K562 (cell line): ENCODE results near the gene TECPR1. TPM values are rescaled to one million over a fixed set of nuclear protein-coding genes. Genes with fewer than 3 reads are reported as not detected.

Experiments used
- ATAC-seq: fragments of 200-7000 bp; cut with Tn5 transposase; 3 replicates; pipeline ENCODE4 v1.9.1; 2020; ENCODE audit warnings: moderate library complexity
- BruUV-seq: library from RNA; stranded (reverse); fragments of 400-500 nt; replicated peaks from 2 replicates; lab custom pipeline; 2021; lab: Mats Ljungman, UMichigan
- CTCF ChIA-PET: fragments of 300-600 bp; formaldehyde crosslinking; extraction: SDS; loops from one replicate; lab custom pipeline; 2021; ENCODE audit warnings: low intra/inter-chr PET ratio; lab: Yijun Ruan, JAX
- POLR2A ChIA-PET: fragments of 300-600, 350-650 bp; sonication (Branson Sonifier 250); formaldehyde crosslinking; extraction: SDS; loops from one replicate; lab custom pipeline; 2021; ENCODE audit warnings: antibody characterized with exemption, inconsistent platforms; lab: Yijun Ruan, JAX
- DNase-seq, 4 experiments: peaks; one replicate each; pipeline versions ENCODE4 v3.0.0 to v3.0.0-alpha.2; 2011 to 2018; ENCODE audit warnings: low spot score in 3 of 4, mixed read lengths in 3 of 4; ENCODE audit errors: extremely low read depth in 1 of 4
- FAIRE-seq: peaks from 2 replicates; lab custom pipeline; 2011; peaks lifted over from hg19 to GRCh38; lab: Jason Lieb, UNC
- H2AFZ ChIP-seq: 2 replicates; pipeline ENCODE4 v1.6.0; 2011; ENCODE audit warnings: low read depth, low read length, control low read depth, inconsistent platforms
- H3K27ac ChIP-seq: fragments of 200-600 bp; 3 replicates; pipeline ENCODE4 v1.8.0; 2011; ENCODE audit warnings: low read depth, mild to moderate bottlenecking, control low read depth, inconsistent platforms, low read length, moderate library complexity, mixed read lengths; ENCODE audit errors: extremely low read depth
- H3K27me3 ChIP-seq, 2 experiments: fragments of 300-600 bp in 1 of 2; 2 replicates in 1 of 2; 3 replicates in 1 of 2; pipeline versions ENCODE4 v1.6.0 to v1.8.0; 2011; ENCODE audit warnings: inconsistent platforms in 2 of 2, low read length in 2 of 2, mild to moderate bottlenecking in 1 of 2, mixed read lengths in 1 of 2, moderate library complexity in 1 of 2; ENCODE audit not compliant: control insufficient read depth in 2 of 2, insufficient read depth in 2 of 2
- H3K36me3 ChIP-seq: fragments of 300-600 bp; 3 replicates; pipeline ENCODE4 v1.8.0; 2011; ENCODE audit warnings: mild to moderate bottlenecking, low read length, inconsistent platforms; ENCODE audit not compliant: control insufficient read depth, insufficient read depth
- H3K4me1 ChIP-seq, 2 experiments: fragments of 200-600 bp in 1 of 2; replicated peaks in 1 of 2; 2 replicates in 1 of 2; 3 replicates in 1 of 2; pipeline versions ENCODE4 v1.5.1 to v1.8.0; 2011; ENCODE audit warnings: inconsistent platforms in 2 of 2, low read length in 2 of 2, mild to moderate bottlenecking in 1 of 2, mixed read lengths in 1 of 2, moderate library complexity in 1 of 2; ENCODE audit not compliant: control insufficient read depth in 2 of 2, insufficient read depth in 2 of 2
- H3K4me2 ChIP-seq: 2 replicates; pipeline ENCODE4 v1.6.1; 2011; ENCODE audit warnings: low read length, control low read depth, inconsistent platforms, mixed read lengths; ENCODE audit not compliant: insufficient read depth
- H3K4me3 ChIP-seq: fragments of 200-600 bp; sonication (generic), shearing (Covaris generic); 2 replicates; pipeline ENCODE4 v1.5.1; 2016; ENCODE audit warnings: control low read depth, inconsistent platforms
- H3K79me2 ChIP-seq: fragments of 200-600 bp; 3 replicates; pipeline ENCODE4 v1.8.0; 2011; ENCODE audit warnings: low read length, inconsistent platforms; ENCODE audit not compliant: control insufficient read depth, insufficient read depth
- H3K9ac ChIP-seq, 2 experiments: 2 replicates each; pipeline versions ENCODE4 v1.6.0 to v1.6.1; 2011; ENCODE audit warnings: low read depth in 2 of 2, low read length in 2 of 2, control low read depth in 1 of 2, inconsistent platforms in 1 of 2, mild to moderate bottlenecking in 1 of 2, mixed read lengths in 1 of 2; ENCODE audit not compliant: insufficient read depth in 1 of 2
- H3K9me1 ChIP-seq: one replicate; pipeline ENCODE4 v1.6.0; 2011; ENCODE audit warnings: inconsistent platforms, mild to moderate bottlenecking, low read length, moderate library complexity; ENCODE audit not compliant: control insufficient read depth, insufficient read depth
- H3K9me3 ChIP-seq: replicated peaks from 2 replicates; pipeline ENCODE4 v1.5.1; 2011; ENCODE audit warnings: low read depth, low read length, inconsistent platforms; ENCODE audit not compliant: control insufficient read depth, insufficient read depth
- H4K20me1 ChIP-seq: replicated peaks from 2 replicates; pipeline ENCODE4 v1.6.1; 2011; ENCODE audit warnings: low read length, inconsistent platforms, mixed read lengths; ENCODE audit not compliant: control insufficient read depth, insufficient read depth
- BCL6 ChIP-seq: fragments of 250-450 bp; sonication (Bioruptor Pico); IDR thresholded peaks from 2 replicates; pipeline ENCODE4 v1.4.0; 2020
- CBX1 ChIP-seq: sonication (generic); IDR thresholded peaks from 2 replicates; pipeline ENCODE4 v1.6.1; 2016; ENCODE audit warnings: antibody characterized with exemption, low read depth, mild to moderate bottlenecking
- CBX5 ChIP-seq: IDR thresholded peaks from 2 replicates; pipeline ENCODE4 v1.6.1; 2014; ENCODE audit warnings: low read depth, borderline replicate concordance
- CUX1 ChIP-seq: fragments of 200-800 bp; sonication (Bioruptor generic); IDR thresholded peaks from 2 replicates; pipeline ENCODE4 v1.6.1; 2016; ENCODE audit warnings: missing genetic modification characterization, missing compliant biosample characterization
- GABPA ChIP-seq: fragments of 200-800 bp; sonication (Bioruptor generic); conservative IDR thresholded peaks from 2 replicates; pipeline ENCODE4 v1.6.1; 2016; ENCODE audit warnings: low read depth, missing genetic modification characterization, missing compliant biosample characterization
- GABPB2 ChIP-seq: fragments of 250-450 bp; sonication (Bioruptor Pico); conservative IDR thresholded peaks from 2 replicates; pipeline ENCODE4 v1.5.1; 2021; ENCODE audit warnings: mild to moderate bottlenecking
- HMGXB4 ChIP-seq: sonication (generic); formaldehyde crosslinking; IDR thresholded peaks from 2 replicates; pipeline ENCODE4 v1.8.1; 2023; ENCODE audit warnings: mild to moderate bottlenecking, missing genetic modification reagents
- IFI16 ChIP-seq: fragments of 250-450 bp; sonication (Bioruptor Pico); IDR thresholded peaks from 2 replicates; pipeline ENCODE4 v2.1.2; 2022; ENCODE audit warnings: mild to moderate bottlenecking, inconsistent platforms
- IRF1 ChIP-seq: sonication (generic); formaldehyde crosslinking; IDR thresholded peaks from 2 replicates; pipeline ENCODE4 v1.8.0; 2022; ENCODE audit warnings: missing genetic modification reagents, mild to moderate bottlenecking, borderline replicate concordance
- MTA1 ChIP-seq: fragments of 450-650 bp; IDR thresholded peaks from 2 replicates; pipeline ENCODE4 v1.6.1; 2017; ENCODE audit warnings: borderline replicate concordance
- NCOA4 ChIP-seq: fragments of 450-650 bp; IDR thresholded peaks from 2 replicates; pipeline ENCODE4 v1.6.1; 2018; ENCODE audit warnings: mild to moderate bottlenecking; ENCODE audit not compliant: partially characterized antibody
- RFX5 ChIP-seq: IDR thresholded peaks from 2 replicates; pipeline ENCODE4 v1.6.1; 2011; ENCODE audit warnings: low read depth, mild to moderate bottlenecking, improper control_type of control experiment, low read length
- SAFB ChIP-seq: fragments of 200-400 bp; formaldehyde crosslinking; IDR thresholded peaks from 2 replicates; pipeline ENCODE4 v1.6.1; 2017; ENCODE audit warnings: low read depth, low read length, borderline replicate concordance
- ZNF561 ChIP-seq: fragments of 450-650 bp; formaldehyde crosslinking; conservative IDR thresholded peaks from 2 replicates; pipeline ENCODE4 v1.4.0; 2020; ENCODE audit warnings: mild to moderate bottlenecking, moderate library complexity
- ZNF77 ChIP-seq: fragments of 250-450 bp; sonication (Bioruptor Pico); IDR thresholded peaks from 2 replicates; pipeline ENCODE4 v1.5.0; 2020
- ZNF830 ChIP-seq: fragments of 250-450 bp; sonication (Bioruptor Pico); IDR thresholded peaks from 2 replicates; pipeline ENCODE4 v1.5.0; 2021; ENCODE audit warnings: mild to moderate bottlenecking
- WGBS: fragments of 100-300 bp; shearing (Covaris generic); methylation state at CpG from one replicate; pipeline ENCODE4 v1.1.6; 2016; ENCODE audit warnings: low coverage, mixed read lengths; ENCODE audit not compliant: insufficient coverage; ENCODE audit errors: missing lambda C conversion rate; 5-methylcytosine and 5-hydroxymethylcytosine counted together
- in situ Hi-C: fragments of 300-500 bp; cut with MboI; formaldehyde crosslinking; loops from 4 replicates; pipeline ENCODE4 v1.15.0; 2018; ENCODE audit warnings: inconsistent platforms, mixed read lengths
- intact Hi-C: fragments of 100-400 bp; cut with micrococcal nuclease; formaldehyde crosslinking; loops from 2 replicates; pipeline ENCODE4 v1.14.2; 2022
- polyA plus RNA-seq, 8 experiments: library from polyadenylated mRNA; depleted of rRNA in 4 of 8; stranded (reverse) in 5 of 8; unstranded in 3 of 8; fragments of >200 nt; fragmentation: Nextera tagmentation in 2 of 8; fragmentation: Illumina TruSeq in 1 of 8; extraction: Ambion mirVana in 2 of 8; extraction: Trizol in 1 of 8; gene quantifications; 2 replicates each; pipeline versions ENCODE4 v1.2.1 to v1.2.3, GENCODE V29; 2011 to 2014; ENCODE audit warnings: inconsistent platforms in 1 of 8, missing spikeins in 1 of 8
- total RNA-seq, 7 experiments: library from RNA; depleted of rRNA in 6 of 7; stranded (reverse); fragments of >200 nt in 6 of 7; fragmentation: Illumina TruSeq in 2 of 7; extraction: Trizol in 2 of 7; gene quantifications; 2 replicates each; pipeline versions ENCODE4 v1.2.1 to v1.2.3, GENCODE V29; 2011 to 2021; ENCODE audit warnings: low replicate concordance in 1 of 7

TECPR1 gene
- total and polyA plus RNA-seq, 9 of the 15 experiments (the other 6 are each of a cell fraction or from before 2014, with no cell fraction given): 0.17 to 15.0 (median 2.2) TPM

GRCh38 chr7:98252425-98253054 is 508 bp upstream of the TECPR1 start:
- ATAC-seq (peak; percentile 49), FAIRE-seq (no peak), DNase-seq (no peak)
- Histone ChIP-seq H3K9me3 (no peaks in the 10 kb centered on the region), H3K27ac (peak overlapping the region; percentile 73), H3K4me1 (peaks cover 10 to 22% of the 10 kb centered on the region in 2 experiments; a peak in 4 of 5 replicates), H3K4me2 (peak overlapping the region; percentile 91), H3K9me1 (no peaks in the 10 kb centered on the region), H4K20me1 (no peaks in the 10 kb centered on the region), H3K79me2 (peaks cover 21% of the 10 kb centered on the region), H3K4me3 (peak overlapping the region; percentile 87), H3K9ac (peak overlapping the region; percentile 69 to 96), H3K27me3 (no peaks in the 10 kb centered on the region), H2AFZ (peak overlapping the region; percentile 92), H3K36me3 (peaks cover 4% of the 10 kb centered on the region; the same call in 1 of the 3 replicates)
- ChIA-PET CTCF (interaction anchor here (0.6 to 0.7 kb wide), 2 partner anchors 8 to 151 kb away, joined by 3 read pairs; no protein-coding TSS in a partner anchor), POLR2A (interaction anchor here (1.6 kb wide), 1 partner anchor 24 kb away, joined by 5 read pairs; no protein-coding TSS in a partner anchor)
- intact Hi-C loops: no loop called here
- BruUV-seq: TSS peak; percentile 70
- in situ Hi-C loops: no loop called here
- WGBS: 20% methylated on average over 21 of the region's 32 CpGs
- TF ChIP-seq RFX5 (no peak), ZNF561 (CRISPR knock-in tag) (no peak), CBX1 (0 out of 2 replicates have a peak, but pooled peaks have one; percentile 8), ZNF77 (CRISPR knock-in tag) (no peak), ZNF830 (no peak), NCOA4 (no peak), CBX5 (no peak), GABPB2 (CRISPR knock-in tag) (no peak), CUX1 (CRISPR knock-in tag) (no peak), IRF1 (CRISPR knock-in tag) (no peak), IFI16 (no peak), GABPA (tag) (peak; percentile 80), SAFB (no peak), MTA1 (no peak), BCL6 (CRISPR knock-in tag) (no peak), HMGXB4 (CRISPR knock-in tag) (no peak)
